Adrenal gland (tissue), 12 donors: ENCODE measurements around the gene DDAH2. TPM values are rescaled to one million over a fixed set of nuclear protein-coding genes. Genes with fewer than 3 reads are reported as not detected.

ENCODE experiments used
- DNase-seq, 7 donors: peaks; one replicate each; pipeline ENCODE4 v3.0.0-alpha.2; 2019 to 2020
- H3K27ac ChIP-seq, 5 donors: fragments of 200-600 bp; sonication (generic) in 4 of 5; 1 replicate in 3 of 5; 2 replicates in 2 of 5; pipeline versions ENCODE4 v1.5.1 to v1.8.0; 2016 to 2020; ENCODE audit warnings: mild to moderate bottlenecking in 1 of 5
- H3K27me3 ChIP-seq: fragments of 200-600 bp; 2 replicates; pipeline ENCODE4 v1.8.0; 2021
- H3K36me3 ChIP-seq, 2 donors: fragments of 200-600 bp; replicated peaks in 1 of 2; 1 replicate in 1 of 2; 2 replicates in 1 of 2; pipeline versions ENCODE4 v1.5.1 to v1.8.0; 2018 to 2022
- H3K4me1 ChIP-seq, 2 donors: fragments of 200-600 bp; replicated peaks in 1 of 2; 1 replicate in 1 of 2; 2 replicates in 1 of 2; pipeline versions ENCODE4 v1.5.1 to v1.8.0; 2018 to 2021
- H3K4me3 ChIP-seq, 4 donors: fragments of 200-600 bp; sonication (generic) in 3 of 4; one replicate each; pipeline ENCODE4 v1.5.1; 2016 to 2018
- H3K9me3 ChIP-seq, 3 donors: fragments of 200-600 bp; sonication (generic) in 1 of 3; replicated peaks in 1 of 3; 1 replicate in 2 of 3; 2 replicates in 1 of 3; pipeline versions ENCODE4 v1.5.1 to v1.8.0; 2016 to 2021
- CTCF ChIP-seq, 6 experiments: fragments of 450-650 bp in 4 of 6; fragments of 200-600 bp in 2 of 6; sonication (generic) in 1 of 6; IDR thresholded peaks; 1 replicate in 5 of 6; 2 replicates in 1 of 6; pipeline versions ENCODE4 v1.5.1 to v1.8.0; 2016 to 2021; ENCODE audit warnings: antibody characterized with exemption in 6 of 6, mild to moderate bottlenecking in 2 of 6, moderate library complexity in 1 of 6
- POLR2A ChIP-seq, 2 donors: fragments of 450-650 bp; IDR thresholded peaks; one replicate each; pipeline ENCODE4 v1.6.1; 2017; ENCODE audit warnings: antibody characterized with exemption in 2 of 2, mild to moderate bottlenecking in 2 of 2, moderate library complexity in 1 of 2
- WGBS, 4 donors: extraction: QIAGEN DNeasy Blood & Tissue Kit in 2 of 4; methylation state at CpG; one replicate each; pipeline versions ENCODE4 v1.1.5 to v1.1.7; 2013 to 2017; 5-methylcytosine and 5-hydroxymethylcytosine counted together
- intact Hi-C, 2 donors: fragments of 100-400 bp; cut with DNase I; formaldehyde crosslinking; loops; one replicate each; pipeline versions ENCODE4 v1.14.1 to v1.15.0; 2022 to 2023
- polyA plus RNA-seq, 3 donors: library from polyadenylated mRNA; stranded (reverse); fragments of 200-250 nt in 2 of 3; fragments of 350-450 nt in 1 of 3; fragmentation: Illumina TruSeq in 1 of 3; extraction: RNeasy Lipid Tissue Mini Kit (QIAGEN cat#74804) in 1 of 3; gene quantifications; one replicate each; pipeline ENCODE4 v1.2.3, GENCODE V29; 2013 to 2014
- total RNA-seq, 9 donors: library from RNA; depleted of rRNA in 4 of 9; stranded (reverse); fragments of >200 nt in 4 of 9; fragments of 120-200 nt in 1 of 9; fragmentation: NEBNext Ultra II Directional in 1 of 9; extraction: Animal tissue kit (Norgen Biotek cat#: 25700) in 1 of 9; gene quantifications; one replicate each; pipeline versions ENCODE4 v1.1.0 to v1.2.4, GENCODE V29; 2013 to 2023
- donor health status: healthy with polysubstance abuse.
- donor health status: Bipolar disorder and iron deficiency.
- donor health status: DM: yes; HTN: yes; CAD: no.
- donor health status: DM: no; HTN: no; CAD: no.
- donor health status: DM: no; HTN: no; CAD: no.
- donor health status: DM: yes; HTN: yes; CAD: no.

Gene DDAH2
- total and polyA plus RNA-seq, 12 donors, result 6.4 to 202 (median 33.1) TPM

- no peaks in the 10 kb centered on the region for H3K27me3 ChIP-seq
- no peak for TF ChIP-seq POLR2A (IDR thresholded peaks at IDR 0.05)
- no peak for TF ChIP-seq CTCF (IDR thresholded peaks at IDR 0.05)
- peaks cover 0 to 22% of the 10 kb centered on the region in 2 donors for H3K36me3 ChIP-seq
- H3K4me3 ChIP-seq, result peak overlapping the region; percentile 58 to 84 (median 80)
- no peaks in the 10 kb centered on the region for H3K9me3 ChIP-seq
- 0 to 2% (median 1%) methylated on average over 10 of the region's 10 CpGs for WGBS, 4 donors
- peaks cover 8 to 25% of the 10 kb centered on the region in 2 donors for H3K4me1 ChIP-seq
- intact Hi-C loops, result no loop called here
- no peak for DNase-seq
- H3K27ac ChIP-seq, result peak overlapping the region; percentile 90 to 99 (median 96)
Measured at GRCh38 chr6:31702405-31702818, 26.7 kb downstream of the DDAH2 start.

- DNase-seq, result peak in 2 of 7 donors; percentile 34 to 83
- Histone ChIP-seq H3K9me3 (no peaks in the 10 kb centered on the region), H3K27me3 (no peaks in the 10 kb centered on the region), H3K4me1 (peaks cover 8 to 25% of the 10 kb centered on the region in 2 donors), H3K4me3 (peak overlapping the region in 3 of 4 donors; percentile 78 to 84 (median 82)), H3K27ac (peak overlapping the region in 4 of 5 donors; percentile 22 to 98 (median 93)), H3K36me3 (peaks cover 0 to 27% of the 10 kb centered on the region in 2 donors)
- intact Hi-C loops, result no loop called here
- 28 to 31% (median 29%) methylated on average over 7 of the region's 7 CpGs for WGBS, 4 donors
- TF ChIP-seq POLR2A (IDR thresholded peaks at IDR 0.05) (no peak), CTCF (IDR thresholded peaks at IDR 0.05) (no peak)
Measured at GRCh38 chr6:31701666-31702404, 27.3 kb downstream of the DDAH2 start.

- no peak overlapping the region for H3K4me3 ChIP-seq
- H3K27ac ChIP-seq, result no peak overlapping the region
- TF ChIP-seq POLR2A (IDR thresholded peaks at IDR 0.05), result no peak
- TF ChIP-seq CTCF (IDR thresholded peaks at IDR 0.05), result no peak
- 89 to 94% (median 91%) methylated on average over 5 of the region's 5 CpGs for WGBS, 4 donors
- H3K4me1 ChIP-seq, result peaks cover 8 to 25% of the 10 kb centered on the region in 2 donors
- no peak for DNase-seq
- intact Hi-C loops, result no loop called here
- no peaks in the 10 kb centered on the region for H3K9me3 ChIP-seq
- no peaks in the 10 kb centered on the region for H3K27me3 ChIP-seq
- peaks cover 0 to 37% of the 10 kb centered on the region in 2 donors for H3K36me3 ChIP-seq
Measured at GRCh38 chr6:31700740-31701401, 28.2 kb downstream of the DDAH2 start.

GRCh38 chr6:31697555-31697954 is 31.5 kb downstream of the DDAH2 start:
- DNase-seq, result no peak
- intact Hi-C loops, result no loop called here
- H3K27ac ChIP-seq, result no peak overlapping the region
- H3K4me1 ChIP-seq, result peaks cover 8 to 20% of the 10 kb centered on the region in 2 donors
- TF ChIP-seq POLR2A (IDR thresholded peaks at IDR 0.05), result no peak
- TF ChIP-seq CTCF (IDR thresholded peaks at IDR 0.05), result no peak
- H3K9me3 ChIP-seq, result no peaks in the 10 kb centered on the region
- H3K27me3 ChIP-seq, result no peaks in the 10 kb centered on the region
- WGBS, 4 donors, result 65 to 67% (median 66%) methylated on average over 3 of the region's 3 CpGs
- peaks cover 0 to 69% of the 10 kb centered on the region in 2 donors for H3K36me3 ChIP-seq
- H3K4me3 ChIP-seq, result no peak overlapping the region
